SK-N-SH treated with all-trans-retinoic acid at 6 μM for 48 hours (cell line): ENCODE results near the gene NRXN2.

Source experiments
- BACH2 ChIP-seq: fragments of 250-450 bp; sonication (Bioruptor Pico); IDR thresholded peaks from 2 replicates; pipeline ENCODE4 v1.9.0; 2021; ENCODE audit warnings: mild to moderate bottlenecking, borderline replicate concordance
- CREB5 ChIP-seq: fragments of 250-450 bp; sonication (Bioruptor Pico); IDR thresholded peaks from 2 replicates; pipeline ENCODE4 v1.5.1; 2020; ENCODE audit warnings: low read depth, mild to moderate bottlenecking, moderate library complexity
- CSDC2 ChIP-seq: fragments of 250-450 bp; sonication (Bioruptor Pico); IDR thresholded peaks from 2 replicates; pipeline ENCODE4 v1.5.0; 2020; ENCODE audit warnings: mild to moderate bottlenecking, moderate library complexity
- CSRNP3 ChIP-seq: fragments of 250-450 bp; sonication (Bioruptor Pico); IDR thresholded peaks from 2 replicates; pipeline ENCODE4 v1.5.1; 2021; ENCODE audit warnings: mild to moderate bottlenecking, moderate library complexity
- OSR1 ChIP-seq: fragments of 250-450 bp; sonication (Bioruptor Pico); IDR thresholded peaks from 2 replicates; pipeline ENCODE4 v1.8.0; 2022; ENCODE audit warnings: moderate library complexity, mild to moderate bottlenecking, inconsistent platforms
- PATZ1 ChIP-seq: fragments of 250-450 bp; sonication (Bioruptor Pico); IDR thresholded peaks from 2 replicates; pipeline ENCODE4 v1.8.0; 2020; ENCODE audit warnings: mild to moderate bottlenecking, moderate library complexity, borderline replicate concordance
- PPARA ChIP-seq: fragments of 250-450 bp; sonication (Bioruptor Pico); IDR thresholded peaks from 2 replicates; pipeline ENCODE4 v1.5.0; 2020; ENCODE audit warnings: mild to moderate bottlenecking, borderline replicate concordance
- TCF4 ChIP-seq: fragments of 250-450 bp; sonication (Bioruptor Pico); IDR thresholded peaks from 2 replicates; pipeline ENCODE4 v1.8.0; 2021; ENCODE audit warnings: mild to moderate bottlenecking, moderate library complexity, borderline replicate concordance
- ZC3H10 ChIP-seq: fragments of 250-450 bp; sonication (Bioruptor Pico); IDR thresholded peaks from 2 replicates; pipeline ENCODE4 v1.5.1; 2021; ENCODE audit warnings: mild to moderate bottlenecking, moderate library complexity
- ZNF565 ChIP-seq: fragments of 450-650 bp; formaldehyde crosslinking; conservative IDR thresholded peaks from 2 replicates; pipeline ENCODE4 v1.5.0; 2020; ENCODE audit warnings: low read depth, mild to moderate bottlenecking, moderate library complexity
- ZNF70 ChIP-seq: fragments of 450-650 bp; formaldehyde crosslinking; IDR thresholded peaks from 2 replicates; pipeline ENCODE4 v1.5.0; 2020; ENCODE audit warnings: mild to moderate bottlenecking, moderate library complexity

- TF ChIP-seq PPARA (CRISPR knock-in tag) (no peak), CREB5 (no peak), PATZ1 (no peak), OSR1 (CRISPR knock-in tag) (no peak), ZC3H10 (CRISPR knock-in tag) (no peak), CSRNP3 (CRISPR knock-in tag) (no peak), ZNF70 (CRISPR knock-in tag) (no peak), BACH2 (CRISPR knock-in tag) (no peak), ZNF565 (no peak), CSDC2 (CRISPR knock-in tag) (no peak), TCF4 (CRISPR knock-in tag) (no peak)
Measured at GRCh38 chr11:64660205-64660604, 62.8 kb downstream of the NRXN2 start.
